Left renal cortex interstitium (tissue), 4 donors: ENCODE data around the gene NPTXR. TPM values are rescaled to one million over a fixed set of nuclear protein-coding genes. Genes with fewer than 3 reads are reported as not detected.
"Not testable (repeated sequence)": the region's sequence is repeated elsewhere in the genome, so short reads cannot be mapped to it uniquely, and the experiment has no call there.

Source experiments
- DNase-seq, 4 donors: peaks; one replicate each; pipeline ENCODE4 v3.0.0-alpha.2; 2013; ENCODE audit warnings: low read depth in 4 of 4, low spot score in 2 of 4, missing footprints in 1 of 4
- polyA plus RNA-seq, 4 donors: library from polyadenylated mRNA; unstranded; fragments of 120-200 nt; gene quantifications; one replicate each; pipeline ENCODE4 v1.2.1, GENCODE V29; 2013; ENCODE audit not compliant: insufficient read length in 4 of 4

NPTXR gene
- polyA plus RNA-seq, 4 donors: 4.3 to 4.8 (median 4.7) TPM

DNA sequence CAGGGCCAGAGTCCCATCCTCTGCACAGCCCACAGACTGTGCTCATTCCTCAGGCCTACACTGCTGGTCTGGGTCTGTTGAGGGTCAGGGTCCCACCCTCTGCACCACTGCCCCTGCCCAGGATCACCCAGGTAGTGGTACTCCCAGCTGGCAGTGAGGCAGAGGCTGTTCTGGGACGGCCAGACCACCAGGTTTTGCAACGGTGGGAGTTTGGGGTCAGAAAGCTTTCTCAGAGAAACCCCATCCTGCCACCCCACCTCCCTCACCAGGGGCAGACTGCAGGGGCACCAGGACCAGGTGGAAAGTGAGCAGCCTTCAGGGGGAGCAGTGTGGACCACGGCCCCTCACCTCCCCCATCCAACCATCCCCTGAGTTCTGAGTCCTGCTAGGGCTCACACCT, 10.8 kb downstream of the NPTXR start:
- DNase-seq: no peak

DNA sequence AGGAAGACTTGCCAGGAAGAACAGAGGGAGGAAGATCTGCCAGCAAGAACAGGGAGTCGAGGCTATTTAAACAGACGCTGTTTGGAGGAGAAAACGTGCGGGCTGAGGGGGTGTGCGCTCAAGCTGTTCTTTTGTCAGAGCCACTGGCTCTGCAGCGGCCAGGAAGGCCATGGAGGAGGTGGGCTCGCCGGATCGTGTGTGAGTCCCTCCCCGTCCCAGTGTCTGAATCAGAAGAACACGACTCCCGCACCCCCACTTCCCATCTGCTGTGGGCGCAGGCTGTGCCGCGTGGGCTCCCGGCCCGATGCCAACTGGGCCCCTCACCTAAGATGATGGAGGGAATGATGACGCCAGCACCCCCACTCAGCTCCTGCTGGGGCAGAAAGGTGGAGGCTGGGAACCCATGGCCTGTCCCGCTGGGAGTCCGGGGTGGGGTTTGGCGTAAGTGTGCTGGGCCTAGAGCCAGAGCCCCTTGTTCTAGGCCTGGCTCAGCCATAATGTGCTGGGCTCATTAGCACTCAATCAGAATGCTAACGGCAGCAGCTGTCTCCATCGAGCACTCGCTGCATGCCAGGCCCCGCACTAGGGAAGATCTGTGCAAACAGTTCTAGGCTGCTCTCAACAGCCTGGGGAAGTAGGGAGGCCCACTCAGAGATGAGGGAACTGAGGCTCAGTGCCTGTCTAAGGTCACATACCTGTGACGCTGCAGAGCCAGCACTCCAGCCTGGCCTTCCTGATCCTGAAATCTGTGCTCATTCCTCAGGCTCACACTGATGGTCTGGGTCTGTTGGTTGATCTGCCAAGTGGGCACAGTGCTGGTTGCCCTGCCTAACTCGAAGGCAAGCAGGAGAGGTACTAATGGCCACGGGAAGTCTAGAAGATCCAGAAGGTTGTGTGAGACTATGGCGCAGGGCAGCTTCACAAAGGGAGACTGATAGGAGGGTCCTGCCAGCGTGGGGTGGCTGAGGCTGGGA, 11.5 kb downstream of the NPTXR start:
- DNase-seq: no peak

DNA sequence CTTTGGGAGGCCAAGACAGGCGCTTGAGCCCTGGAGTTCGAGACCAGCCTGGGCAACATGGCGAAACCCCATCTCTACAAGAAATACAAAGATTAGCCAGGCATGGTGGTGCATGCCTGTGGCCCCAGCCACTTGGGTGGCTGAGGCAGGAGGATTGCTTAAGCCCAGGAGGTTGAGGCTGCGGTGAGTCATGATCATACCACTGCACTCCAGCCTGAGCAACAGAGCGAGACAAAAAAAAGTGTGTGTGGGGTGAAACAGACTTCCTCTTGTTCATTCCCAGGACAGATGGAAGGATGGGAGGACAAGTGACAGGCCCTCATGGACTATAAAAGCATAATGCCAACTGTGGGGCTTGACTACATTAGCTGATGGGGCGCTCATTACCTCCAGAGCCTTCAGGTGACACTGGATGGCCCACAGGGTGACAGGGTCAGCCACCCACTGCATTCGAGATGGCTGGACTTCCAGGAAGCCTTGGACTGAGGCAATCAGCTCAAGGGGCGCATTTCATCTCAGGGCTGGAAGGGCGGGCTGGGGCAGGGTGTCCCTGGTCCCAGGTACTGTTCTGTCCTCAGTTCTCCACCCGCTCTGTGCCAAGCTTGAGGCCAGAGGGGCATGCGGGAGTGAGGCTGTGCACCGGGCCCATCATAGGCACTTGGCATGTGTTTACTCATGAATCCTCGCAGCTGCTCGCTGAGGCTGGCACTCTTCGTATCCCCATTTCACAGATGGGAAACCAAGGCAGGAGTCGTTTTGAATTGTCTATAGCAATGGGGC, 12.5 kb downstream of the NPTXR start:
- DNase-seq: no peak

DNA sequence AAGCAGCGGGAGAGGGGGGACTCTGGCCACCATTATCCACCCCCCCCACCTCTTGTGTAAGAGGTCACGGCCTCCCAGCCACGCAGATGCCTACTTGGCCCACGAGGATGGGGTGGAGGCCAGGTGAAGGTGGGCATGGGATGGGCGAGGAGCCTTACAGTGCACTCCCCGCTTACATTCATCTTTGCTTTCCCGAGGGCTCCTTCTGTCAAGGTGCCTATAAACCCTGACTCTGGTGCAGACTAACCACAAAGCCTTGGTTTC, 13.1 kb downstream of the NPTXR start:
- DNase-seq: no peak

DNA sequence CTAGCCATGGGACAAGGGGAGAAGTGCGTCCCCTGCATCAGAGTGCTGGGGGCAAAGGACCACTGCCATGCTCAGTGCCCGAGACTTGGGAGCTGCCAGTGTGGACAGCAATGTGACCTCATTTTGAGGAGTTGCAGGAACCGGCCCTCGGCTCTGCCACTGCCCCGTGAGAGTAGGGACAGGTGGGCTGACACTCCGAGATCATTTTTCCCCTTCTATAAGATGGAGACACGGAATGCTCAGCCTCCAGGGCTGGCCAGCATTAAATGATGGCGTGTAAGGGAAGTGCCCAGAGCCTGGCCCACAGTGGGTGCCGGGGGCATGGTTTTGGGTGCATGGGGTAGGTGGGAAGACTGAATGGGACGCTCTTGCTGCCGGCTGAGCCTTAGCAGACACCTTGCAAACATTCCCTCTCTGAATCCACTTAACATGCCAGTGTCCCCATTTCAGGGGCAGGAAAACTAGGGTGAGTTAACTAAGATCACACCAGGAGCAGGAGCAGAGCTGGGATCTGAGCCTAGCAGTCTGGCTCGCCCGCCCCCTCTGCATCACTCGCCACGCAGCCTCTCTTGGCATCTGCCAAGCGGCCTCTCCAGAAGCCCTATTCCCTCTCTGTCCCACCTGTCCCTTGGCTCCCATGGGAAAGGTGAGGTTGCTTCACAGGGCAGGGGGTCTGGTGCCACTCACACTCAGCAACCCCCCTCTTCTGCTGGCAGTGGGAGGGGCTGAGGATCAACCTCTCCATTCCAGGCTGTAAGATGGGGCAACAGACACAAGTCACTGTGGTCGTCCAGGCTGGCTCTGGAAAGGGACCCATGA, 13.6 kb downstream of the NPTXR start:
- DNase-seq: no peak

DNA sequence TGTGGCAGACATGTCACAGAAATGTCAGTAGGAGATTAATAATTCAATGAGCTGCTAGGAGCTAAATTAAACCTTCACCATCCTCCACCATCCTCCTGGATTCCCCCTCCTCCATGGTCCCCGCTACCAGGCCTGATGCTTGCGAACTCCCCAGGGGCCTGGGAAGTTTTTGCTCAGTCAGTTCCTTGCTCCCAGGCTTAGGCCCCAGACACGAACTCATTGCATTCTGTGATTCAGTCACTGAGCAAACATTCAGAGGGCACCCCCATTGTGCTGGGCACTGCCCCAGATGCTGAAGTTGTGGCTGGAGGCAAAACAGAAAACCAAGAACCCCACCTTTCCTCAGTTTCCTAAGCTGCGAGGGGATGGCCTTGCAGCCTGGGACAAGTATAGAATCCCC, 14.3 kb downstream of the NPTXR start:
- no peak for DNase-seq

DNA sequence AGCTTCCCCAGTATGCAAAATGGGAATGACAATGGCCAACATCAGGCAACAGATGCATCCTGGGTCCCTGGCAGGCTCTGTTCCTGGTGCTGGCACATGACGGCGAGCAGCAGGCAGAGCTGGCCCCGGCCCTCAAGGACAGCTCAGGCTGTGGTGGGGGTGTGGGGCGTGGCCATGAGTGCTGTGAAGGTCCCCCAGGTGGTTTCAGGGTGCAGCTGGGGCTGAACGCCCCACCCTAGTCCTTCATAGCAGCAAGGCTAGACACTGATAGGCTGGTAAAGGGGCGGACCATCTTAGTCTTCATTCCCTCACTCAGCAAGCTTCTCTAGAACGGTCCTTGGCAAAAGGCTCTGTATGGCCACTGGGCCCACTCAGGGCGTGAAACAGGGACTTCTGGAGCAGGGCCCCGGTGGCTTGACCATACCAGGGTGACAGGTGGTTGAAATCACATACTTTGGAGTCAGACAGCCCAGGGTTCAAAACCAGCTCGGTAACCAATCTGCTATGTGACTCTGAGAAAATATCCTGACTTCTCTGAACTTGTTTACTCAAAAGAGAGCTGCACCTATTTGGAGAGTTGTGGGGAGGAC, 15.1 kb downstream of the NPTXR start:
- DNase-seq: no peak

DNA sequence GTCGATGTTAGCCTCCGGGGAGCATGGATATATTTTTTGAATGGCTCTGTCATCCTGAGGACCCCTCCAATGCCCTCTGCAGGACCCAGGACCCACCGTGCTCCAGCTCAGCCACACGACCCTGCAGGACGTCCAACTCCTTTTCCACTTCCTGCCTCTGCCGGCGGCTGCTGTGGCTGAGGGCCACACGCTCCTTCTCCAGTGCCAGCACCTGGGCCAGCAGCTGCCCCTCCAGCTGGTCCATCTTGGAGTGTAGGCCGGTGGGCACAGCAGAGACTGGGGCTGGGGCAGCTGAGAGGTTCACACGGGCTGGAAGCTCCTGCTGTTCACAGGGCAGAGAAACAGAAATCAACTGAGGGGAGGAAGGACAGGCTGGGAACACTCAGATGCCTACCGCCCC, 15.6 kb downstream of the NPTXR start:
- no peak for DNase-seq

DNA sequence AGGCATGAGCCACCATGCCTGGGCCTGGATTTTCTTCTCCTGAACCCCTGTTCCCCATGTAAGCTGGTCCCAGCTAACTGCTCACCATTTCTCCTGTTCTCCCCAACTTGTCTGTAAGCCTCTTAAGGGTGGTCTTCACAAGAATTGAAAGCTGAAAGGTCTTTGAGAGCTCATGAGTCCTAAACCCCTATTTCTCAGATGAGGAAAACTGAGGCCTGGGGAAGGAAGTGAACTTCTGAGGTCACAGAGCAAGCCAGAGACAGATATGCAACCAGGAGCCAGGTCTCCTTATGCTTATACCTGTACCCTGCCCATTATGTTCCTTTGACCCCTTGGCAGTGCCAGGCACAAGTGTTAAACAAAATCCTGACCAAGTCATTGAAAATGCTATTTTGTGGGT, 16.3 kb downstream of the NPTXR start:
- no peak for DNase-seq

DNA sequence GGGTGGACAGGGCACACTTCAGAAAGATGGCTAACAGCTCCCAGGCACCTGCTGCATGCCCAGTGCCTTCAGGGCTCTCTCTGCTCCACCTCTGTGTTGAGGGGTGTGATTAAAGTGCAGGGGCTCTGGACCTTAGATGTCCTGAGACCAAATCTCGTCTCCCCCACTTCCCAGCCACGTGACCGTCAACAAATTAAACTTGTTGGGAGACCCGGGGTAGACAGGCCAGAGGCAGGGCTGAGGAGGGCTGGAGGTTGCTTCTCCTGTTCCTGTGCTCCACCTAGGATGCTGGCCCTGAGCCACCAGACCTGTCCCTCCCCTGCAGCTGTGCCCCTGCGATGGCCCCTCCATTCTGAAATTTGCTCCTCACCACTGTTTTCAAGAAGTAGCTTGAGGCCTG, 17.0 kb downstream of the NPTXR start:
- no peak for DNase-seq

DNA sequence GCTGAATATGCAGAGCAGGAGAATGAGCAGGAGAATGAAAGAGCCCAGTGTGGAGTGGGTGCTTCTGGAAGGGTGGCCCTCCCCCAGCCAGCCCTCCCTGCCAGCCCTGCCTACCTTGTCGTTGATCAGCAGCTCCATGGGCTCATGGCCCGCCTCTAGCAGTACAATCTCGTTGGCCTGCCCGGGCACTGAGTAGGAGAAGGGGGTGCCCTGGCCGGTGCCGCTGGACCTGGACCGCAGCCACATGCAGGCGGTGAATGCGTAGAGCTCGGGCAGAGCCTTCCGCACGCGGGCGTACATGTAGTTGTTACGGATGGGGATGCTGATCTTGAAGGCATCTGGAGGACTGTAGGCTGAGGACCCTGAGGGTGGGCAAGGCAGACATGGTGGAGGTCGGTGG, 17.4 kb downstream of the NPTXR start:
- no peak for DNase-seq

DNA sequence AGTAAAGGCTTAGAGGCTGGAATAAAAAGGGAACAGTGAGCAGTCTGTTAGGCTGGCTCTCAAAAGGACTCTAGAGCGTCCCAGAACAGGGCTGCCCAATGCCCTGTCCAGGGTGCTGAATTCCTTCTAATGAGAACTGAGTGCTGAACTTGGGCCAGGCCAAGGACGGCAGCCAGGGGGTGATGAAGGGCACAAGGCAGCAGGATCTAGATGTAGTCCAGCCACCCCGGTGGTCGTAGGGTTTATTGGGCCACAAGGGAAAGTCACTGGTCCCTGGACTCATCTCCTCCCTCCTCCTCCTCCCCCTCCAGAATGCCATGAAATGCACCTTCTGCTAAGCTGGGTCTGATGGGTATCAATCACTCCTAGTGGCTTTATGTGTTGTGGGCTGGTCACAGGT, 19.2 kb downstream of the NPTXR start:
- peak; percentile 55 to 90 (median 64) for DNase-seq

DNA sequence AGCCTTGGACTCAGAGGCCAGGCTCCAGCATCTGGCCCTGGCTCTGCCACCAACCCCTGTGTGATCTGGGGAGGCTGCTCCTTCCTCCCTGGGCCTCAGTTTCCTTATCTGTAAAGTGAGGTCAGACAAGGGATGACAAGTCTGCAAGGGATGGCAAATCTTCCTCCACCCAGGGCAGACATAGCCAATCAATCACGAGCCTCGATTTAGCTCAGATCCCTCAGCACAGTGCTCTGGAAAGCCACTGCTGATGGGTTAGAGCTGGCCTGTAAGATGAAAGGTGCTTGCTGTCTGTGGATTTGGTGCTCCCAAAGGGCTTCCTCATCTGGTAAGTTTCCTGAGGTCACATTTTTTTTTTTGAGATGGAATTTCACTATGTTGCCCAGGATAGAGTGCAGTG, 20.2 kb downstream of the NPTXR start:
- DNase-seq: no peak

DNA sequence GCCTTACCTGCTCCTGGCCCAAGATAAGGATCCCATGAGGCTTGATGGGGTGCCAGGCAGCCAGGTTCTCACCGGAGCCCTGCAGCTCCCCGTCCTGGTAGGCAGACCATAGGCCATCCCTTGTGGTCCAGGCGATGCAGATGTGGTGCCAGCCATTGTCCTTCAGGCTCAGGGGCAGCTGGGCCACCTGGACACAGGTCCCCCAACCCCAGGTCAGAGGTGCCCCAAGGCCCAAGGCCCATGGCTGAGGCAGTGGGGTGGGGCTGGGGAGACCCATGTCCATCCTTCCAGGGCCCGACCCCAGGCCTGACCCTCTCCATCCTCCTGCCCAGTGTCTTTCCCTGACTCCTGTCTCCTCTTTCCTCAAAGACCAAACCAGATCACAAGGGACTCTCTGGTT, 20.8 kb downstream of the NPTXR start:
- no peak for DNase-seq

DNA sequence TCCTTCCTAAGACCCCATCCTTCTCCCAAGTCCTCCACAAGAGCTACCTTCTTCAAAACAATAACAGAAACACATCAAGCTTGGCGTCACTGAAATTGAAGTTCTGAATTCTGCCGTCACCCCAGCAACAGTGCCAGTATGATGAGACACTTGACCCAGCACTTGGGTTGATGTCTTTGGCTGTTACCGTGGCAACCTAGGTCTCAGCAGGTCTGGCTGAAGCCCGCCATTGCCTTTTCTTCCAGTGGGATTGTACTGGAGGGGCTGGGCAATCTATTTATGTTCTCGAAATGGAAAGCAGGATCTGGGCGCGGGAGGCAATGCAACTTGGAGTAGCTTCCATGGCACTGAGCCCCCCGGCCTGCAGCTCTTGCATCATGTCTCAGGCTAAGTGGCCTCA, 23.8 kb downstream of the NPTXR start:
- no peak for DNase-seq

DNA sequence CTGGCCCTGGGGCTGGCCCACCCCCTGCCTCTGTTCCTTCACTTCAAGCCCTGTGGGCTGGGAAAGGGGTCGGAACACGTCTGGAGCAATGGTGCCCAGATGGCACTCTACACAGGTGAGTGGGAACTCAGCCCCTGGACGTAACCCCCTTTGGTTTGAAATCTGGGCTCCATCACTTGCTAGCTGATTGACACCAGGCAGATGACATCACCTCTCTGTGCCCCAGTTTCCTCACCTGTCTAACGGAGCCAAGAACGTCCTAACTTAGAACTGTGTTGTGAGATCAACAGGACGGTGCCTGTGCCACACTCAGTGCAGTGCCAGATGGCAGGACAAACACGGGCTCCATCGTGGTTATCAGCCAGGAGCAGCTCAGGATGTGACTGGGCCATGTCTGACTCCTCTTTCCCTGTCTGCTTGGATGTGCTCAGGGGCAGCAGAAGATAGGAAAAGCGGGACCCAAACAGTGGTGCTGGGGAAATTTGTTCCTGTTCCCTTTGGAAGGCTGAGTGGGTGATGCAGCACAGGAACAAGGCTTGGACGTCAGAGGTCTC, 24.4 kb downstream of the NPTXR start:
- DNase-seq: no peak

DNA sequence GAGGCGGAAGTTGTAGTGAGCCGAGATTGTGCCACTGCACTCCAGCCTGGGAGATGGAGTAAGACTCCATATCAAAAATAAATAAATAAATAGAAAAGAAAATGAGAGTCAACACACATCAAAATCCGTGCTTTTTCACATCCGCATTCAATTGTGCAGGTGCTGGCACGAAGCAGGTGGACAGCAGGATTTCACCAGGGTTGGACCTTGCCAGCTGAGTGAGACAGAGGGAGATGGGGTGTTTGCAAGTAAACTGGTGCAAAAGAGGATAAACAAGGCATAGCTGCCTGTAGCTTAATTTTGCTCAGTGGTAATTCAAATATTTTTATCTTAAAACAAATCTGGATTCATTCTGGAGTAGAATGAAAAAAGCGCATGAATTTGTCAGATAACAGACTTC, 26.6 kb downstream of the NPTXR start:
- no peak for DNase-seq

DNA sequence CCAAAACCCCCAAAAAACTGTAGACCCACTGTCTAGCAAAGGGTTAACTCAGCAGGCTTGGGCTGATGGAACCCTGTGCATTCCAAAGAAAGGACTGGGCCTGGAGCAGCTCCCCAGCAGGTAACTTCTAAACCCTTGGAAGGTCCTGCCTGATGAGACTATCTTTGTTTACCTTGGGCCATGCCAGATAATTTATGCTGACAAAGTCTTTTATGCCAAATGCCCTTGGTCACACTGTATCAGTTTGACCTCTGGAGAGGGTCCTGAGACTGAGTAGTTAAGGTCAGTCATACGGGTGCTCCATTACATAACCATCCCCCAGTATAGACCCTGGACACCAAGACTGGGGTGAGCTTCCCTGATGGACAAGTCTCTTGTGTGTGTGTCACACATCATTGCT, 28.0 kb downstream of the NPTXR start:
- no peak for DNase-seq

DNA sequence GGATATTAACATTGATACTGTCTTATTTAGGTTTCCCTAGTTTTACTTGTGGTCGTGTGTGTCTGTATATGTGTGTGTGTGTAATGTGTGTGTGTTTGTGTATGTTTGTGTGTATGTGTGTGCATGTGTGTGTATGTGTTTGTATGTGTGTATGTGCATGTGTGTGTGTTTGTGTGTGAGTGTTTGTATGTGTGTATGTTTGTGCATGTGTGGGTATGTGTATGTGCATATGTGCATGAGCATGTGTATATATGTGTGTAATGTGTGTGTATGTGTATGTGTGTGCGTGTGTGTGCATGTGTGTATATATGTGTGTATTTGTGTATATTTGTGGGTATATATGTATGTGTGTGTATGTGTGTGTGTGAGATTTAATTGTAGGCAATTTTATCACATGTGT, 32.6 kb downstream of the NPTXR start:
- DNase-seq: no peak

DNA sequence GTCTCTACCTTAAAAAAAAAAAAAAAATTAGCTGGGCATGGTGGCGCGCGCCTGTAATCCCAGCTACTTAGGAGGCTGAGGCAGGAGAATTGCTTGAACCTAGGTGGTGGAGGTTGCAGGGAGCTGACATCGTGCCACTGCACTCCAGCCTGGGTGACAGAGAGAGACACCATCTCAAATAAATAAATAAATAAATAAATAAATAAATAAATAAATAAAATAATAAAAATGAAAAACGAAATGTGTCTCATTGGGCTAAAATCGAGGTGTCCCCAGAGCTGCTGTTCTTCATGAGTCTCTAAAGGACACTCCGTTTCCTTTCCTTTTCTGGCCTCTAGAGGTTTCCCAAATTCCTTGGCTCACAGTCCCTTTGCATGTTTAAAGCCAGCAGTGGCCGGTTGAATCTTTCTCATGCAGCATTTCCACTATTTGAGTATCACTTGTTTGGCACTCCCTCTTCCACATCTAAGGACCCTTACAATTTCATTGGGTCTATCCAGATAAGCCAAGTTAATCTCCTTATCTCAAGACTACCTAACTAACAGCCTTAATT, 38.7 kb downstream of the NPTXR start:
- not testable (repeated sequence) for DNase-seq
